HG02610 (cell line): ENCODE results near the gene INO80C.

ENCODE experiments used
- ATAC-seq: cut with Tn5 transposase; IDR thresholded peaks from one replicate; pipeline ENCODE4 v1.9.1; 2021; ENCODE audit warnings: mild to moderate bottlenecking, moderate library complexity; ENCODE audit not compliant: unreplicated experiment

INO80C gene

GRCh38 chr18:35497370-35498197 is at the start of gene INO80C:
Gene INO80C (minus strand): TSS chr18:35497960. CDS start chr18:35497874, 86 bp downstream.
- ATAC-seq, result peak; percentile 91

GRCh38 chr18:35547008-35547605 is 49.3 kb upstream of the INO80C start:
- no peak for ATAC-seq

- ATAC-seq, result no peak
These were observed 44.6 kb upstream of the INO80C start for GRCh38 chr18:35542356-35542755.

- ATAC-seq, result no peak
These were observed 37.5 kb upstream of the INO80C start for GRCh38 chr18:35535297-35535696.

- no peak for ATAC-seq
These were observed 36.2 kb upstream of the INO80C start for GRCh38 chr18:35533916-35534405.

- no peak for ATAC-seq
These were observed 31.1 kb upstream of the INO80C start for GRCh38 chr18:35528749-35529274.

- ATAC-seq, result no peak
These were observed 28.8 kb upstream of the INO80C start for GRCh38 chr18:35526495-35527059.

- no peak for ATAC-seq
These were observed 28.2 kb upstream of the INO80C start for GRCh38 chr18:35525795-35526494.

GRCh38 chr18:35524226-35524625 is 26.5 kb upstream of the INO80C start:
- ATAC-seq, result no peak

- no peak for ATAC-seq
These were observed 24.6 kb upstream of the INO80C start for GRCh38 chr18:35522130-35522959.

- ATAC-seq, result no peak
These were observed 23.4 kb upstream of the INO80C start for GRCh38 chr18:35521133-35521532.

GRCh38 chr18:35519148-35519899 is 21.6 kb upstream of the INO80C start:
- ATAC-seq, result no peak

- ATAC-seq, result no peak
These were observed 20.0 kb upstream of the INO80C start for GRCh38 chr18:35517715-35518114.

GRCh38 chr18:35516789-35517188 is 19.0 kb upstream of the INO80C start:
- ATAC-seq, result no peak

- no peak for ATAC-seq
These were observed 18.6 kb upstream of the INO80C start for GRCh38 chr18:35516351-35516750.

- no peak for ATAC-seq
These were observed 17.8 kb upstream of the INO80C start for GRCh38 chr18:35515460-35516130.

GRCh38 chr18:35514752-35515459 is 17.1 kb upstream of the INO80C start:
- no peak for ATAC-seq

- no peak for ATAC-seq
These were observed 16.5 kb upstream of the INO80C start for GRCh38 chr18:35514283-35514682.
